Sigmoid colon (tissue), 7 donors: Measurements from ENCODE around the gene VAX1. TPM values are rescaled to one million over a fixed set of nuclear protein-coding genes. Genes with fewer than 3 reads are reported as not detected.
A peak's percentile ranks its signal among the peaks of the same experiment; 100 is the strongest.

ENCODE experiments used
- DNase-seq: peaks from one replicate; pipeline ENCODE4 v3.0.0-alpha.2; 2019
- H3K27ac ChIP-seq, 4 donors: fragments of 200-600 bp; sonication (generic); one replicate each; pipeline ENCODE4 v1.5.1; 2016 to 2019; ENCODE audit warnings: mild to moderate bottlenecking in 1 of 4
- H3K27me3 ChIP-seq, 3 donors: fragments of 200-600 bp; sonication (generic); one replicate each; pipeline ENCODE4 v1.5.1; 2019; ENCODE audit warnings: mild to moderate bottlenecking in 1 of 3
- H3K36me3 ChIP-seq, 4 donors: fragments of 200-600 bp; sonication (generic); one replicate each; pipeline ENCODE4 v1.5.1; 2016 to 2019
- H3K4me1 ChIP-seq, 4 donors: fragments of 200-600 bp; sonication (generic); one replicate each; pipeline ENCODE4 v1.5.1; 2017 to 2019
- H3K4me3 ChIP-seq, 4 donors: fragments of 200-600 bp; sonication (generic); one replicate each; pipeline ENCODE4 v1.5.1; 2017 to 2019; ENCODE audit warnings: mild to moderate bottlenecking in 2 of 4, moderate library complexity in 1 of 4
- H3K9me3 ChIP-seq, 4 donors: fragments of 200-600 bp in 3 of 4; sonication (generic) in 3 of 4; one replicate each; pipeline versions ENCODE4 v1.5.1 to v1.6.1; 2013 to 2019
- EP300 ChIP-seq, 4 donors: sonication (generic); formaldehyde crosslinking; IDR thresholded peaks; one replicate each; pipeline ENCODE4 v1.6.1; 2017; ENCODE audit warnings: antibody characterized with exemption in 4 of 4
- POLR2A ChIP-seq, 2 donors: fragments of 450-650 bp; IDR thresholded peaks; one replicate each; pipeline ENCODE4 v1.6.1; 2016; ENCODE audit warnings: antibody characterized with exemption in 2 of 2, mild to moderate bottlenecking in 2 of 2, moderate library complexity in 2 of 2
- POLR2AphosphoS5 ChIP-seq, 4 donors: sonication (generic); formaldehyde crosslinking; IDR thresholded peaks; one replicate each; pipeline ENCODE4 v1.6.1; 2017; ENCODE audit warnings: antibody characterized with exemption in 4 of 4
- WGBS, 2 donors: extraction: QIAGEN DNeasy Blood & Tissue Kit; methylation state at CpG; one replicate each; pipeline ENCODE4 v1.1.7; 2013; 5-methylcytosine and 5-hydroxymethylcytosine counted together
- intact Hi-C: fragments of 100-400 bp; cut with DNase I; formaldehyde crosslinking; loops from one replicate; pipeline ENCODE4 v1.15.1; 2023
- polyA plus RNA-seq, 3 donors: library from polyadenylated mRNA; stranded (reverse); fragments of 200-250 nt; gene quantifications; one replicate each; pipeline ENCODE4 v1.2.3, GENCODE V29; 2013
- total RNA-seq, 4 donors: library from RNA; depleted of rRNA; stranded (reverse); fragments of >200 nt; gene quantifications; one replicate each; pipeline ENCODE4 v1.1.0, GENCODE V29; 2016
- TF ChIP-seq, protein P1 (sequence below), 4 experiments: fragments of 450-650 bp in 3 of 4; fragments of 200-600 bp in 1 of 4; IDR thresholded peaks; one replicate each; pipeline ENCODE4 v1.5.1; 2016 to 2019; ENCODE audit warnings: antibody characterized with exemption in 4 of 4, mild to moderate bottlenecking in 3 of 4, moderate library complexity in 2 of 4
- donor health status: healthy with polysubstance abuse.
- donor health status: Bipolar disorder and iron deficiency.
- donor health status: healthy.

VAX1 gene
- total and polyA plus RNA-seq, 7 donors = not detected

DNA sequence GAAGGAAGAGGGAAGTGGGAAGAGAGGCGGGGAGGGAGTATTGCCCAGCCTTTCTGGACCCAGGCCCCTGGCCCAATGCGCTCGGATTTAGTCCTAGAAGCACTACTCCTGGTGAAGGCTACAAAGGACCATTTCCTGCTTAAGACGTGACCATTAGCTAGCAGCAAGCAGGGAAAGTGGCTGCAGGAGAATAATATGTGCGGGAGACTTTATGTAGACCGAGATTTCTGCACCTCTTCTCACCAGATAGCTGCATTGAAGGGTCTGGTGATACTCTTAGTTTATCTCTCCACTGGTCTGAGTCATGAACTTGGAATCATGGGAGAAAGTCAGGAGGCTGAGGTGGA lies 3.1 kb downstream of the VAX1 start:
- Histone ChIP-seq H3K36me3 (no peaks in the 10 kb centered on the region), H3K4me3 (no peak overlapping the region), H3K9me3 (no peaks in the 10 kb centered on the region), H3K27ac (no peak overlapping the region), H3K4me1 (peaks cover 0 to 65% (median 52%) of the 10 kb centered on the region in 4 donors), H3K27me3 (peaks cover 70 to 99% (median 92%) of the 10 kb centered on the region in 3 donors)
- intact Hi-C loops = no loop called here
- 64 to 86% methylated on average over 6 of the region's 6 CpGs for WGBS, 2 donors
- TF ChIP-seq POLR2AphosphoS5 (IDR thresholded peaks at IDR 0.05) = no peak
- no peak for TF ChIP-seq POLR2A (IDR thresholded peaks at IDR 0.05)
- TF ChIP-seq, protein P1, sequence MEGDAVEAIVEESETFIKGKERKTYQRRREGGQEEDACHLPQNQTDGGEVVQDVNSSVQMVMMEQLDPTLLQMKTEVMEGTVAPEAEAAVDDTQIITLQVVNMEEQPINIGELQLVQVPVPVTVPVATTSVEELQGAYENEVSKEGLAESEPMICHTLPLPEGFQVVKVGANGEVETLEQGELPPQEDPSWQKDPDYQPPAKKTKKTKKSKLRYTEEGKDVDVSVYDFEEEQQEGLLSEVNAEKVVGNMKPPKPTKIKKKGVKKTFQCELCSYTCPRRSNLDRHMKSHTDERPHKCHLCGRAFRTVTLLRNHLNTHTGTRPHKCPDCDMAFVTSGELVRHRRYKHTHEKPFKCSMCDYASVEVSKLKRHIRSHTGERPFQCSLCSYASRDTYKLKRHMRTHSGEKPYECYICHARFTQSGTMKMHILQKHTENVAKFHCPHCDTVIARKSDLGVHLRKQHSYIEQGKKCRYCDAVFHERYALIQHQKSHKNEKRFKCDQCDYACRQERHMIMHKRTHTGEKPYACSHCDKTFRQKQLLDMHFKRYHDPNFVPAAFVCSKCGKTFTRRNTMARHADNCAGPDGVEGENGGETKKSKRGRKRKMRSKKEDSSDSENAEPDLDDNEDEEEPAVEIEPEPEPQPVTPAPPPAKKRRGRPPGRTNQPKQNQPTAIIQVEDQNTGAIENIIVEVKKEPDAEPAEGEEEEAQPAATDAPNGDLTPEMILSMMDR (IDR thresholded peaks at IDR 0.05) = no peak
- no peak for TF ChIP-seq EP300 (IDR thresholded peaks at IDR 0.05)
- DNase-seq = no peak

DNA sequence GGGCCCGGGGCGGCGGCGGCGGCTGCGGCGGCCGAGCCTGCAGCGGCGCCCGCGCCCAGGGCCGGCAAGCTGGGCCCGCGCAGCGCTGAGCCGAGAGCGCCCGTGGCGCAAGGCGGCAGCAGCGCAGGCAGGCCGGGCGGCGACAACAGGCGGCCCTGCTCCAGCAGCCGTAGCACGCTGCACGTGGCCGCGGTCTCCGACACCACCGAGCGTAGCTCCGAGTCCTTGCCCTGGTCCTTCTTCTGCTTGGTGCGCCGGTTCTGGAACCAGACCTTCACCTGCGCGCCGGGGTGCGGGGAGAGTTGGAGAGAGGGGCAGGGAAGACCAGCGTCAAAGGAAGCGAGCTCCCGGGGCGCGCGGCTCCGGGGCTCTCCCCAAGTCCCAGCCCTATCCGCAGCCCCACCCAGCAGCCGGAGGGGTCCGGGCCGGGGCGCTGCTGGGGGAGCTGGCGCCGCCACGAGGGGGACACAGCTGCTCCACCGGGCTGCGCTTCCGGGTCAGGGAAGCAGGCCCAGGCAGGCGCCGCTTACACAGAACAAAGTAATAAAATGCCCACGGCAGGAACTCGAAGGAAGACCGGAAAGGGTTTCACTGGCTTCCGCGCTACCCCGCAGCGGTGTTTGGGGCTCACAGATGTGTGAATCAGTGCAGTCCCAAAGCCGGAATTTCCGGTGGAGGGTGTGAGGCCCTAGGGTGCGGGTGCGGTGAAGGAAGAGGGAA lies 3.6 kb downstream of the VAX1 start:
- no peak for TF ChIP-seq POLR2A (IDR thresholded peaks at IDR 0.05)
- no peak for TF ChIP-seq POLR2AphosphoS5 (IDR thresholded peaks at IDR 0.05)
- TF ChIP-seq, protein P1 (IDR thresholded peaks at IDR 0.05) = no peak
- no peak for TF ChIP-seq EP300 (IDR thresholded peaks at IDR 0.05)
- WGBS, 2 donors = 5 to 6% methylated on average over 72 of the region's 72 CpGs
- H3K4me3 ChIP-seq = no peak overlapping the region
- intact Hi-C loops = no loop called here
- DNase-seq = no peak
- peaks cover 0 to 60% (median 50%) of the 10 kb centered on the region in 4 donors for H3K4me1 ChIP-seq
- peaks cover 65 to 99% (median 91%) of the 10 kb centered on the region in 3 donors for H3K27me3 ChIP-seq
- H3K36me3 ChIP-seq = no peaks in the 10 kb centered on the region
- H3K9me3 ChIP-seq = no peaks in the 10 kb centered on the region
- no peak overlapping the region for H3K27ac ChIP-seq

DNA sequence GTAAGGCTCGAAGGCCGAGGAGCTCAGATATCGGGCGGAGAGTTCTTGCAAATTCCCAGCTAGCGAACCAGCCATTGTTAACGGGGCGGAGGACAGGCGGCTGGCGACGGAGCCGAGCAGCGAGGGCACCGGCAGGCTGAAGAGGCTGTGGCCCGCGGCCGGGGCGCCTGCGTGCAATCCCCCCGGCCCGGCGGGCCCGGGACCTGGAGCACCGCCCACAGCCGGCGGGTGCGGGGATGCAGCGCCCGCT lies 4.1 kb downstream of the VAX1 start:
- Histone ChIP-seq H3K36me3 (no peaks in the 10 kb centered on the region), H3K4me3 (peak overlapping the region in 2 of 4 donors; percentile 16 to 18), H3K27ac (no peak overlapping the region), H3K4me1 (peaks cover 0 to 58% (median 48%) of the 10 kb centered on the region in 4 donors), H3K27me3 (peaks cover 61 to 99% (median 86%) of the 10 kb centered on the region in 3 donors), H3K9me3 (no peaks in the 10 kb centered on the region)
- no peak for DNase-seq
- WGBS, 2 donors = 2% methylated on average over 28 of the region's 28 CpGs
- intact Hi-C loops = no loop called here
- TF ChIP-seq, protein P1 (IDR thresholded peaks at IDR 0.05) = no peak
- TF ChIP-seq EP300 (IDR thresholded peaks at IDR 0.05) (no peak), POLR2AphosphoS5 (IDR thresholded peaks at IDR 0.05) (no peak)

DNA sequence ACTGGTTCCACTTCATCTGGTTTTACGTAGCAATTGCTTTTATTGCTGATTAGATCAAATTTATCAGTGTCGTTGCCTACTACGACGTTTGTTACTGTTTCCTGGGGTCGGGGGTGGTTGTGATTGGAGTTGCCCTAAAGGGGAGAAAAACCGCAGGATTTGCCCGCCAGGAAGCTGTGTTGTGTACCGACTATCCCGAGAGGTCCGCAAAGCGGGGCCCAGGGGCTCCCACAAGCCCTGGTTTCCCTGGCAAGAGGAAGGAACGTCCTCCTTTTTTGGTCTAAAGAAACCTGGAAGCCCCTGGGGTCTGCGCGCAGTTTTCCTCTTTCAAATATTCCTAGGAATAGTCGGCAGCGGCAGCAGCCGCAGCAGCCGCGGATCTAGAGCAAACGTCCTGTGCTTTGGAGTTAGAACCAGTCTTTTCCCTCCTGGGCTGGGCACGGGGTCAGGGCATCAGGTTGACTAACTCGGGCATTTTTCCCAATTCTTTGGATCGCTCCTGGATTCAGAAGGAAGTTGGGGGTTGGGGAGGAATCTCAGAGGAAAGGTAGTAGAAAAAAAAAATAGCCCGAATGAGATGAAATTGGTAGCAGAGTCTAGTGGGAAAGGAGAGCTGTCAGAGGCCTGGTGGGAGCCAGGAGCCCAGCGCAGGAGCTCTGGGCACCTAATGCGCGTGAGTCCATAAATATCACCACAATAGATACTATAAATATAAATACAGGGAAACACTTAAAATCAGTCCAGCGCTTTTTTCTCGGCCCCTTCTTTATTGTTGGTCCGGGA lies 4.6 kb downstream of the VAX1 start:
- WGBS, 2 donors = 5 to 7% methylated on average over 30 of the region's 30 CpGs
- H3K36me3 ChIP-seq = no peaks in the 10 kb centered on the region
- H3K9me3 ChIP-seq = no peaks in the 10 kb centered on the region
- DNase-seq = no peak
- H3K4me3 ChIP-seq = peak overlapping the region in 2 of 4 donors; percentile 16 to 18
- no peak for TF ChIP-seq POLR2AphosphoS5 (IDR thresholded peaks at IDR 0.05)
- TF ChIP-seq EP300 (IDR thresholded peaks at IDR 0.05) = no peak
- TF ChIP-seq, protein P1 (IDR thresholded peaks at IDR 0.05) = no peak
- TF ChIP-seq POLR2A (IDR thresholded peaks at IDR 0.05) = no peak
- H3K27ac ChIP-seq = no peak overlapping the region
- H3K27me3 ChIP-seq = peaks cover 58 to 99% (median 86%) of the 10 kb centered on the region in 3 donors
- peaks cover 0 to 54% (median 48%) of the 10 kb centered on the region in 4 donors for H3K4me1 ChIP-seq
- intact Hi-C loops = no loop called here
